Measurements from ENCODE around the gene FKBP4. TPM values are rescaled to one million over a fixed set of nuclear protein-coding genes. Genes with fewer than 3 reads are reported as not detected.
A peak's percentile ranks its signal among the peaks of the same experiment; 100 is the strongest.

Gene FKBP4
- total RNA-seq, 2 experiments from 2014 or later = 129 to 182 TPM

DNA sequence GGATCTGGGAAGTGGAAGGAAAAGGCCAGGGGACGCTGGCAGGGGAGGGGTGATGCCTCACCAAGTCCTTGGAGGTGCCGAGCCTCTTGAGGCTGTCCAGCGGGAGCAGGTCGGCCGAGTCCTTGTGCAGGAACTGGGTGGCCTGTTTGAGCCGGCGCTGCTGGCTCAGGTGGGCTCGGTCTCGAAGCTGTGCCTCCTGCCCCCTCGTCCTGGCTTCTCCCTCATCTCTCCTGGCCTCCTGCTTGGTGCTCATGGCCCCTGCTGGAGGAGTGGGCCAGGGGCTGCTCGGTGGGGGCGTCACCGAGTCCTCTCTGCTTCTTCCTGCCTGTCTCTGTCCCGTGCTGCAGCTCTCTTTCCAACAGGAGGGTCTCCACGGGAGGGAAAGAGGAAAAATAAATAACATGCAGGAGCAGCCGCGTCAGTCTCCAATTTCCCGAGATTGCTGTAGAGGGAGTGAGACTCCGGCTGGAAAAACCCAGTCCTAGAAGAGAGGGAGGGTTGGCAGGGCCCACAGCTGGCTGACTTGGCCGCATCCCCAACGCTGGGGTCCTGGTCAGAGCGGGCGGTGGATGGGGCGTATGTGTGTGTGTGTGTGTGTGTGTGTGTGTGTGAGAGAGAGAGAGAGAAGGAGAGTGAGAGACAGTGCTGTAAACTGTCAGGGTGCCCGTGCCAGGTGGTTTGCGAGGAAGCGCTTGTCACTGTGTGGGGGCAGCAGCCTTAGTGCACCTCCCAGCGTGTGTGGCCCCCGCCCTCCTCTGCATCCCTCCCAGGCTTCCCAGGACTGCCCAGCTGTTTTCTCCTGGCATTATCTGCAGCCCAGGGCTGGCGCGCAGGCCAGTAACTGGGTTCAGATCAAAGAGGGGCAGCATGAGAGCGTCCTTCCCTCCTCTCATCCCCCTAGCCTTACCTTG, 40.1 kb downstream of the FKBP4 start, which contains the start of gene NRIP2:
Gene NRIP2, minus strand, starts transcription at position 455 of the 911 bp plus-strand sequence. Its CDS starts 52 bp downstream, at position 403.
- intact Hi-C loops (cut with DNase I, micrococcal nuclease) = no loop called here
- Mint-ChIP-seq H3K36me3 (ENCODE audit: low read depth) (peaks cover 9% of the 10 kb centered on the region), H3K27ac (no peak within 1 kb of the TSS), H3K4me1 (peaks cover 2% of the 10 kb centered on the region), H3K27me3 (no peaks in the 10 kb centered on the region), H3K9me3 (ENCODE audit: low read depth) (no peaks in the 10 kb centered on the region), H3K4me3 (no peak within 1 kb of the TSS)
- DNase-seq (no peak), ATAC-seq (peak; percentile 30)
- ChIA-PET POLR2A (no interaction called here), CTCF (interaction anchor here (0.6 kb wide), 1 partner anchor 34 kb away, joined by 4 read pairs; no protein-coding TSS in a partner anchor)

DNA sequence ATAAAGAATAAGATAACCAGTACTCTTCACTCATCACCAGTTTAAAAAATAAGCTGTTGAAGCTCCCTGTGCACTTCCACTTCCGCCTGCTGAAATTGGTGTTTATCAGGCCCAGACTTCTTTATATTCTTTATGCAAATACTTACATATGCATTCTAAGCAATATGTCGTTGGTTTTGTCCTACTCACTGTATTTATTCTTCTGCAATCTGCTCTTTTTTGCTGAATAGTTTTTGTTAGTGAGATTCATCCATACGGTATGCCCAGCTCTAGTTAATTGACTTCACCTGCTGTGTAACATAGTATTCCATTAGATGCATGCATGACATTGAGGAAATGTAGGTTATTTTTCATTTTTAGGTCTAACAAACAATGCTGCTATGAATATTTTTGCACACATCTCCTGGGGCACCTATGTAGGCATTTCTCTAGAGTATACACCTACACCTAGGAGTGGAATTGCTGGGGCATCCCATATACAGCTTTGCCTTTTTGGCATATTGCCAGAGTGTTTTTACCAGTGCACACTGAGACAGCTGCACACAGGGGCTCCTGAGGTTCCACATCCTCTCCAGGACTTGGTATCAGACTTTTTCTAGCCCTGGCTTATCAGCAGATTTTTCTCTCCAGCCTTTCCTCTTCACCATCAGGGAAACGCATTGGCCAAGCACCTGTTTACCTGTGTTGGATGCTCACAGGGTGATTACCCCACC, 41.1 kb downstream of the FKBP4 start:
- no peak for DNase-seq
- no peaks in the 10 kb centered on the region for H3K27me3 Mint-ChIP-seq
- POLR2A ChIA-PET = no interaction called here
- peaks cover 11% of the 10 kb centered on the region for H3K36me3 Mint-ChIP-seq (ENCODE audit: low read depth)
- ATAC-seq = no peak
- H3K9me3 Mint-ChIP-seq (ENCODE audit: low read depth) = no peaks in the 10 kb centered on the region
- H3K4me3 Mint-ChIP-seq = no peak overlapping the region
- H3K27ac Mint-ChIP-seq = no peak overlapping the region
- intact Hi-C loops (cut with DNase I, micrococcal nuclease) = no loop called here
- CTCF ChIA-PET = interaction anchor here (0.6 to 1.7 kb wide), 3 partner anchors 10 to 33 kb away, joined by 3 to 4 read pairs (median 3); no protein-coding TSS in a partner anchor
- peaks cover 2% of the 10 kb centered on the region for H3K4me1 Mint-ChIP-seq

DNA sequence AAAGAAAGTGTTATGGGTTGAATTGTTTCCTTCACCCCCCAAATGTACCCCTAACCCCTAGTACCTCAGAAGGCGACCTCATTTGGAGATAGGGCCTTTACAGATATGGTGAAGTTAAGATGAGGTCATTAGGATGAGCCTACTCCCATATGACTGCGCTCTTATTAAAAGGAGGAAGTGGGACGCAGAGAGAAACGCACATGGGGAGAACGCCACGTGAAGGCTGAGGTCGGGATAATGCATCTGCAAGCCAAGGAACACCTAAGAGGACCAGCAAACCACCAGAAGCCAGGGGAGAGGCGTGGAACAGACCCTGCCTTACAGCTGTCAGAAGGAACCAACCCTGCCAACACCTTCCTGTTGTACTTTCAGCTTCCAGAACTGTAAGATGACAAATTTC, 41.8 kb downstream of the FKBP4 start:
- Mint-ChIP-seq H3K4me1 (peaks cover 2% of the 10 kb centered on the region), H3K4me3 (no peak overlapping the region), H3K9me3 (ENCODE audit: low read depth) (no peaks in the 10 kb centered on the region), H3K36me3 (ENCODE audit: low read depth) (peaks cover 10% of the 10 kb centered on the region), H3K27me3 (no peaks in the 10 kb centered on the region), H3K27ac (no peak overlapping the region)
- ChIA-PET POLR2A (no interaction called here), CTCF (interaction anchor here (1.7 kb wide), 1 partner anchor 9 kb away, joined by 3 read pairs; no protein-coding TSS in a partner anchor)
- intact Hi-C loops (cut with DNase I, micrococcal nuclease) = no loop called here
- no peak for ATAC-seq
- DNase-seq = no peak

DNA sequence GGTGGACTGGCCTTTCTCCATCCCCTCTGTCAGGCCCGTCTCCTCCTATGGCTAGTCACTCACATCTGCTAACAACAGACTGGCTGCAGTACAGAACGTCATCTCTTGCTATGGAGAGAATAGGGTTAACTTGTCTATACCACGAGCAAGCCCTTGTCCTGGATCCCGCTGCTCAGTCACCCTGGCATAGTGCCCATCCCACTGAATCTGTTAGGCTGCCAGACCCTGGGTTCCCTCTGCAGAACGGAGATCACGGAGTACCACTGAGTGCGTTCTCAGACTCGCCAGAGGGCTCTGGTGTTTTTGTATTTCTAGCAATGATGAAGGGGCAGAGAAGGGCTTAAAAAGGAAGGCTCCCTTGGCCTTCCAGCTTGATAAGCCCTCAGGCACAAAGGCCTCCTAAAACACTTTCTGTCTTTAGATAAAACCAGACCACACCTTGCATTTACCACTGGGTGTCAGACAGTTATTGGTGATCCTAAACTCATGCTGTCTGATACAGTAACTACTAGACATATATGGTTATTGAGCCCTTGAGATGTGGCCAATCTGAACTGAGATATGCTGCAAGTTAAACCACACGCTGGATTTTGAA, 46.4 kb downstream of the FKBP4 start:
- H3K27ac Mint-ChIP-seq = no peak overlapping the region
- H3K36me3 Mint-ChIP-seq (ENCODE audit: low read depth) = peaks cover 13% of the 10 kb centered on the region
- ChIA-PET POLR2A (no interaction called here), CTCF (no interaction called here)
- no peaks in the 10 kb centered on the region for H3K9me3 Mint-ChIP-seq (ENCODE audit: low read depth)
- ATAC-seq (no peak), DNase-seq (no peak)
- intact Hi-C loops (cut with DNase I, micrococcal nuclease) = no loop called here
- H3K27me3 Mint-ChIP-seq = no peaks in the 10 kb centered on the region
- no peaks in the 10 kb centered on the region for H3K4me1 Mint-ChIP-seq
- H3K4me3 Mint-ChIP-seq = no peak overlapping the region

DNA sequence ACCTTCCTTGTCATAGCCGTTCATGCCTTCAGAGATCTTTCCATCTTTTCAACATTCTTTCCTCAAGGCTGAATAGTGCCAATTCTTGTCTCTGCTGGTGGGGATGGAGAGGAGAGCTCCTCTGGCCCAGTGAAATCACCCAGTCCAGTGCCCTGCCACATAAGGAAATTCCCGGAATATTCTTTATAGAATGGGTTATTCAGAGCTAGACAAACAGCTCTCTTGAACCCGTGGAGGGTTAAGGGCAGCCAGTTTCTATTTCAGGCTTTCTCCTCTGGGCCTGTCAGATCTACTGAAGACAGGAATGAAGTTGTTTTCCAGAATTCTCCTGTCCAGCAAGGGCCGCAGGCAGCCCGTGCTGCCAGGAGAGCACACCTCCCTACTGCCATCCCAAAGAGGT, 48.2 kb downstream of the FKBP4 start:
- ChIA-PET POLR2A (no interaction called here), CTCF (interaction anchor here (0.6 kb wide), 1 partner anchor 16 kb away, joined by 3 read pairs; no protein-coding TSS in a partner anchor)
- Mint-ChIP-seq H3K27me3 (no peaks in the 10 kb centered on the region), H3K27ac (no peak overlapping the region), H3K4me3 (no peak overlapping the region), H3K9me3 (ENCODE audit: low read depth) (no peaks in the 10 kb centered on the region), H3K4me1 (no peaks in the 10 kb centered on the region), H3K36me3 (ENCODE audit: low read depth) (peaks cover 13% of the 10 kb centered on the region)
- no peak for DNase-seq
- intact Hi-C loops (cut with DNase I, micrococcal nuclease) = no loop called here
- no peak for ATAC-seq

DNA sequence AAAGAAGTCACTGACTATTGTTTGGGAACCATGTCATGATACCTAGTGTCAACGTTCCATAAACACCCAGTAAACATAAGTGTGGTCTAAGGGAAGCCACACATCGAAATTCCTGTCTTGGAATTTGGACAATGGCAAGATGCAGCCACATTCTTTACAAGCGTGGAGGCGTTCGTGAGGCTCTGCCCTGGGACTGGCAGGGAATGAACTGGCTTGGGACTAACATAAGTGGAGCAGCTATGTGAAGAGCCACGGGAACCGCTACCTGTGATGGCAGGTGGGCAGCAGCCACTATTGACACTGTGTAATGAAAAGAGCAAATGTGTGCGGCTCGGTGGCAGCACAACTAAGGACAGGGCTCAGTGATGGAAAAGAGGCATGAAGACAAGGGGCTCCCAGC, 50.0 kb downstream of the FKBP4 start:
- Mint-ChIP-seq H3K36me3 (ENCODE audit: low read depth) (peaks cover 15% of the 10 kb centered on the region), H3K4me3 (no peak overlapping the region), H3K27ac (no peak overlapping the region), H3K4me1 (no peaks in the 10 kb centered on the region), H3K27me3 (no peaks in the 10 kb centered on the region), H3K9me3 (ENCODE audit: low read depth) (no peaks in the 10 kb centered on the region)
- DNase-seq (no peak), ATAC-seq (no peak)
- ChIA-PET CTCF (interaction anchor here (1.0 to 1.8 kb wide), 3 partner anchors 9 to 189 kb away, joined by 3 to 6 read pairs (median 4); no protein-coding TSS in a partner anchor), POLR2A (no interaction called here)
- intact Hi-C loops (cut with DNase I, micrococcal nuclease) = no loop called here

DNA sequence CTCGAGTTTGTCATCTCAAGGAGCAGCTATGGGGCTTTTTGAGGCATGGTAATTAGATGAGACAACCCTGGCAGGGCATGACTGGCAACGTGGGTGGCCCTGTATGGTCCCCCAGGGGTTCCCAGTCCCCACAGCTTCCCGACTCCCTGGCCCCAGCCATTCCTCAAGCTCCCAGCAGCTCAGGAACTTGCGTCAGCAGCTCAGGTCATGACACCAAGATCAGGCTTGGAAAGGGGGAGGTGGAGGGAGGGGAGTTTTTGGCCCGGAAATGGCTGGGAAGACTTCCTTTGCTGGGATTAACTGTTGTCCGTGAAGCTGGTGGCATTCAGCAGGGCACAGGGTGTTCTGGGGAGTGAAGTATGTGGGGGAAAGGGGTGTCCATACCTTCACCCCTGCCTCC, 50.5 kb downstream of the FKBP4 start:
- Mint-ChIP-seq H3K36me3 (ENCODE audit: low read depth) (peaks cover 13% of the 10 kb centered on the region), H3K4me1 (no peaks in the 10 kb centered on the region), H3K27me3 (no peaks in the 10 kb centered on the region), H3K4me3 (no peak overlapping the region), H3K9me3 (ENCODE audit: low read depth) (no peaks in the 10 kb centered on the region), H3K27ac (no peak overlapping the region)
- DNase-seq = no peak
- intact Hi-C loops (cut with DNase I, micrococcal nuclease) = no loop called here
- ATAC-seq = no peak
- ChIA-PET CTCF (interaction anchor here (1.0 to 1.8 kb wide), 4 partner anchors 9 to 189 kb away, joined by 3 to 6 read pairs (median 4); no protein-coding TSS in a partner anchor), POLR2A (no interaction called here)

DNA sequence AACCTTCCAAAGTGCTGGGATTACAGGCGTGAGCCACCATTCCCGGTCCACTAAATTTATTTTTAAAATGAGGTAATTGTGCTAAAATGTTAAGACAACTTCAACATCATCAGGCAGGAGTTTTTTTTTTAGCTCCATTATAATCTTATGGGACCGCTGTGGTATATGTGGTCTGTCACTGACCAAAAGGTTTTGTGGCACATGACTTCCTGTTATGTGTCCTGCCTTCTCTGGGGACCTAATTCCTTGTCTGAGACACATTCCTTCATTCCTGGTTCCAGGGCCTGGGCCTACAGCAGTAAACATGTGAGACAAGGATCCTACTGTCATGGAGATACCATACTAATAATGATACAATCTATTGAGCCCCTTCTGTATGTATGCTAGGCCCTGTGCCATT, 57.2 kb downstream of the FKBP4 start:
- Mint-ChIP-seq H3K36me3 (ENCODE audit: low read depth) (peaks cover 11% of the 10 kb centered on the region), H3K27me3 (no peaks in the 10 kb centered on the region), H3K4me1 (peaks cover 3% of the 10 kb centered on the region), H3K27ac (no peak overlapping the region), H3K9me3 (ENCODE audit: low read depth) (no peaks in the 10 kb centered on the region), H3K4me3 (no peak overlapping the region)
- intact Hi-C loops (cut with DNase I, micrococcal nuclease) = no loop called here
- ChIA-PET CTCF (interaction anchor here (0.8 to 5.2 kb wide), 2 partner anchors 92 to 190 kb away, joined by 3 to 34 read pairs; no protein-coding TSS in a partner anchor), POLR2A (interaction anchor here (0.6 to 0.7 kb wide), 2 partner anchors 16 to 38 kb away, joined by 7 to 13 read pairs; no protein-coding TSS in a partner anchor)
- DNase-seq (no peak), ATAC-seq (no peak)

DNA sequence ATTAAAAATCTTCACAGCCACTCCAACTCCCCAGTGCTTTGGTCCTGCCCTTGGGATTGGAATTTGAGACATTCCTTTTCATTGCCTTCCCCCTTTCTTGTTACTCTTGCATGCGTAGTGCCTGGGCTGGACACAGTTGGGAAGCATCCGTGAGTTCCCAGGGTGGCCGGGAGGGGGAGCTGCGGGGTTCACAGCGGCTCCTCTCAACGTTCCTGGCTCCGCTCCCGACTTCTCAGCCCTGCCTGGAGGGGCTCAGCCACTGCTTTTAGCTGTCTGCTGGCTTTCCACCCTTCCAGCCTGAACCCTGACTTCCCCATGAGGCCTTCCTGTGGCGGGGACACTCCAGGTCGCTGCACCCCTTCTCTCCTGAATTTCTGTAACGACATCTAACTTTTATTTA, 58.9 kb downstream of the FKBP4 start:
- ChIA-PET POLR2A (interaction anchor here (1.0 kb wide), 1 partner anchor 91 kb away, joined by 3 read pairs; no protein-coding TSS in a partner anchor), CTCF (interaction anchor here (0.6 to 5.2 kb wide), 19 partner anchors 7 to 189 kb away, joined by 3 to 34 read pairs (median 4); partner anchors contain the start of genes FOXM1 and RHNO1)
- H3K9me3 Mint-ChIP-seq (ENCODE audit: low read depth) = no peaks in the 10 kb centered on the region
- no peak overlapping the region for H3K27ac Mint-ChIP-seq
- ATAC-seq = peak; percentile 78
- H3K27me3 Mint-ChIP-seq = no peaks in the 10 kb centered on the region
- peaks cover 10% of the 10 kb centered on the region for H3K36me3 Mint-ChIP-seq (ENCODE audit: low read depth)
- no peak overlapping the region for H3K4me3 Mint-ChIP-seq
- intact Hi-C loops (cut with DNase I, micrococcal nuclease) = loop anchor here (1.0 kb wide), 2 partner anchors 91 to 188 kb away; no protein-coding TSS in a partner anchor
- DNase-seq = peak; percentile 74
- peaks cover 3% of the 10 kb centered on the region for H3K4me1 Mint-ChIP-seq
